Endothelial cell of umbilical vein (primary cell): Measurements from ENCODE around the gene NBL1. TPM values are rescaled to one million over a fixed set of nuclear protein-coding genes. Genes with fewer than 3 reads are reported as not detected.
A peak's percentile ranks its signal among the peaks of the same experiment; 100 is the strongest.

Experiments
- BruUV-seq: library from RNA; stranded (reverse); fragments of 400-500 nt; replicated peaks from 2 replicates; lab custom pipeline; 2021; lab: Mats Ljungman, UMichigan
- CTCF ChIA-PET: fragments of 300-600, 350-600 bp; sonication (Branson Sonifier 250); formaldehyde crosslinking; loops from one replicate; lab custom pipeline; 2021; ENCODE audit warnings: antibody characterized with exemption, inconsistent platforms; lab: Charles Lee
- POLR2A ChIA-PET: fragments of 300-600, 350-600 bp; sonication (Branson Sonifier 250); formaldehyde crosslinking; loops from one replicate; lab custom pipeline; 2021; ENCODE audit warnings: antibody characterized with exemption, inconsistent platforms; lab: Charles Lee
- DNase-seq: peaks from one replicate; pipeline ENCODE4 v3.0.0-alpha.2; 2011; ENCODE audit warnings: low read depth, low spot score
- FAIRE-seq: peaks from 2 replicates; lab custom pipeline; 2011; peaks lifted over from hg19 to GRCh38; lab: Jason Lieb, UNC
- H2AFZ ChIP-seq: 2 replicates; pipeline ENCODE4 v1.6.0; 2012; ENCODE audit warnings: low read depth, low read length, control low read depth, inconsistent platforms
- H3K27ac ChIP-seq: 2 replicates; pipeline ENCODE4 v1.5.1; 2011; ENCODE audit warnings: low read depth, mild to moderate bottlenecking, control low read depth, low read length, moderate library complexity; ENCODE audit not compliant: insufficient read depth
- H3K27me3 ChIP-seq, 2 experiments: 2 replicates each; pipeline versions ENCODE4 v1.6.0 to v1.6.1; 2011; ENCODE audit warnings: low read length in 2 of 2, mixed read lengths in 1 of 2; ENCODE audit not compliant: control insufficient read depth in 2 of 2, insufficient read depth in 2 of 2
- H3K36me3 ChIP-seq, 2 experiments: 2 replicates in 1 of 2; 3 replicates in 1 of 2; pipeline ENCODE4 v1.5.1; 2011; ENCODE audit warnings: low read length in 2 of 2, mild to moderate bottlenecking in 1 of 2, moderate library complexity in 1 of 2; ENCODE audit not compliant: control insufficient read depth in 2 of 2, insufficient read depth in 2 of 2; ENCODE audit errors: extremely low read depth in 1 of 2
- H3K4me1 ChIP-seq: 3 replicates; pipeline ENCODE4 v1.5.1; 2011; ENCODE audit warnings: mild to moderate bottlenecking, low read length; ENCODE audit not compliant: control insufficient read depth, insufficient read depth; ENCODE audit errors: extremely low read depth
- H3K4me2 ChIP-seq: 2 replicates; pipeline ENCODE4 v1.6.1; 2011; ENCODE audit warnings: low read length, control low read depth, mixed read lengths; ENCODE audit not compliant: insufficient read depth
- H3K4me3 ChIP-seq, 3 experiments: fragments of 200-600 bp in 1 of 3; sonication (generic), shearing (Covaris generic) in 1 of 3; replicated peaks in 1 of 3; 2 replicates each; pipeline ENCODE4 v1.5.1; 2011 to 2016; ENCODE audit warnings: control low read depth in 3 of 3, low read length in 3 of 3, mild to moderate bottlenecking in 2 of 3, inconsistent platforms in 1 of 3, low read depth in 1 of 3, moderate library complexity in 1 of 3; ENCODE audit not compliant: insufficient read depth in 1 of 3
- H3K79me2 ChIP-seq: 2 replicates; pipeline ENCODE4 v1.6.0; 2012; ENCODE audit warnings: low read length, inconsistent platforms; ENCODE audit not compliant: control insufficient read depth, insufficient read depth
- H3K9ac ChIP-seq: replicated peaks from 2 replicates; pipeline ENCODE3; 2011; ENCODE audit warnings: low read length, control low read depth; ENCODE audit not compliant: insufficient read depth; ENCODE audit errors: extremely low read depth
- H3K9me1 ChIP-seq: replicated peaks from 3 replicates; pipeline ENCODE4 v1.6.0; 2011; ENCODE audit warnings: mild to moderate bottlenecking, low read length; ENCODE audit not compliant: control insufficient read depth, insufficient read depth; ENCODE audit errors: extremely low read depth
- H3K9me3 ChIP-seq: replicated peaks from 2 replicates; pipeline ENCODE4 v1.5.1; 2012; ENCODE audit warnings: low read length, inconsistent platforms; ENCODE audit not compliant: control insufficient read depth, insufficient read depth
- H4K20me1 ChIP-seq: replicated peaks from 2 replicates; pipeline ENCODE3; 2011; ENCODE audit warnings: mild to moderate bottlenecking, low read length; ENCODE audit not compliant: control insufficient read depth, insufficient read depth; ENCODE audit errors: extremely low read depth
- EZH2 ChIP-seq: IDR thresholded peaks from 2 replicates; pipeline ENCODE4 v1.6.1; 2012; ENCODE audit warnings: borderline replicate concordance, low read depth, mild to moderate bottlenecking, moderate library complexity, low read length, inconsistent platforms; ENCODE audit not compliant: severe bottlenecking
- POLR2A ChIP-seq: IDR thresholded peaks from 2 replicates; pipeline ENCODE4 v1.6.1; 2012; ENCODE audit warnings: low read depth, mild to moderate bottlenecking, control low read depth, low read length
- POLR2AphosphoS5 ChIP-seq: IDR thresholded peaks from 2 replicates; pipeline ENCODE4 v1.6.1; 2012; ENCODE audit warnings: low read depth, mild to moderate bottlenecking, control low read depth, low read length, moderate library complexity; ENCODE audit not compliant: insufficient read depth
- dilution Hi-C: fragments of 300-500 bp; cut with MboI; formaldehyde crosslinking; loops from one replicate; pipeline ENCODE4 v1.15.0; 2019; ENCODE audit warnings: low sequenced_read_pairs; ENCODE audit not compliant: extremely low pct_ligation_motif_present
- intact Hi-C: fragments of 100-400 bp; cut with micrococcal nuclease; formaldehyde crosslinking; loops from one replicate; pipeline ENCODE4 v1.10.0; 2022
- polyA plus RNA-seq, 4 experiments: library from polyadenylated mRNA; depleted of rRNA in 3 of 4; stranded (reverse) in 3 of 4; unstranded in 1 of 4; fragments of >200 nt; gene quantifications; 2 replicates each; pipeline versions ENCODE4 v1.2.1 to v1.2.3, GENCODE V29; 2011 to 2012; ENCODE audit warnings: missing spikeins in 1 of 4
- total RNA-seq: library from RNA; stranded (reverse); gene quantifications from 2 replicates; pipeline ENCODE4 v1.2.3, GENCODE V29; 2021
- TF ChIP-seq, protein P1 (sequence below), 2 donors: IDR thresholded peaks; 1 replicate in 1 of 2; 2 replicates in 1 of 2; pipeline ENCODE4 v1.5.1; 2011; ENCODE audit warnings: low read length in 2 of 2, mild to moderate bottlenecking in 2 of 2, moderate library complexity in 2 of 2, control low read depth in 1 of 2, inconsistent platforms in 1 of 2, low read depth in 1 of 2; ENCODE audit not compliant: insufficient read depth in 1 of 2; ENCODE audit errors: extremely low read depth in 1 of 2

The NBL1 gene
- total and polyA plus RNA-seq, 2 donors (not counting 3 experiments of a cell fraction or from before 2014, with no cell fraction given) = 36.2 to 40.5 TPM

DNA sequence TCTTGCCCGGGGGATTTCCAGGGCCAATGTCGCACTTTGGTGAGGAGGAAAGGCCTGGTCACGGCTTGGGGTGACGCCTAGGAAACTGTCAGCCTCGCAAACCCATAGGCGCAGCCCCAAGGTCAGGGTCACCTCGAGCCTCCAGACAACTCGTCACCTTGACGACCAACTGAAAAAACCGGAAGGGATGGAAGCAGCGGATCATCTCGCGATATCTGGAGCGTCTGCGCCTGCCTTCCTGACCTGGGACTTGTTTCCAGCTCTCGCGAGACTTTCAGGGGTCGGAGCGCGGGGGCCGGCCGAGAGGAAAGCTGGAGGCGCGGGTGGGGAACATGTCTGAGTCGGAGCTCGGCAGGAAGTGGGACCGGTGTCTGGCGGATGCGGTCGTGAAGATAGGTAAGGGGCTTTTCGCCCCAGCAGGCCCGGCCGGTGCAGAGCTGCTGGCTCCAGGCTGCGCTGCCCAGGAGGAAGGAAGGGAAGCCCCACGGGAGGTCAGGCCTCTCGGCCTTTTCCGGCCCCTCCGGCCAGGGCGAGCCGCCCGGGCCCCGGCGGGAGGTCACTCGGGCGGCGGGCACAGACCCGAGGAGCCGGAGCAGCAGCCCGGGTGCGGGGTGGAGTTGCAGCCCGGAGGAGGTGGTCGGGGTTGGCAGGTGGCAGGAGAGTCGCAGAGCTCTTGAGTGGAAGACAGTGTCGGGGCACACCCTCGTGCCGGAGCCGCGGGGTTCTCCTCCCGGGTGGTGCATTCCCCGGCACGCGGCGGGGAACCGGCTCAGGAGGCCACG is 47.2 kb upstream of the NBL1 start:
- intact Hi-C loops (loop anchor here (1.0 to 10.0 kb wide), 2 partner anchors 47 to 342 kb away; partner anchors contain the start of genes EMC1, MRTO4 and NBL1), dilution Hi-C loops (no loop called here)
- ChIA-PET POLR2A (interaction anchor here (0.7 kb wide), 2 partner anchors 39 to 111 kb away, joined by 3 read pairs; partner anchors contain the start of gene CAPZB), CTCF (interaction anchor here (1.0 to 1.4 kb wide), 8 partner anchors 9 to 206 kb away, joined by 3 to 6 read pairs (median 4); partner anchors contain the start of gene NBL1)
- Histone ChIP-seq H3K4me2 (peak overlapping the region; percentile 99), H3K36me3 (no peaks in the 10 kb centered on the region), H3K9me3 (no peaks in the 10 kb centered on the region), H3K27ac (peak overlapping the region; percentile 96), H2AFZ (peak overlapping the region; percentile 94), H3K9ac (peak overlapping the region; percentile 98), H3K4me3 (peak overlapping the region; percentile 73 to 98 (median 91)), H3K9me1 (no peaks in the 10 kb centered on the region), H3K27me3 (peaks cover 2% of the 10 kb centered on the region in 2 experiments), H4K20me1 (no peaks in the 10 kb centered on the region), H3K4me1 (peaks cover 12% of the 10 kb centered on the region), H3K79me2 (peaks cover 48% of the 10 kb centered on the region)
- DNase-seq (peak; percentile 97), FAIRE-seq (peak; percentile 98)
- TSS peak; percentile 87 for BruUV-seq
- TF ChIP-seq, protein P1, sequence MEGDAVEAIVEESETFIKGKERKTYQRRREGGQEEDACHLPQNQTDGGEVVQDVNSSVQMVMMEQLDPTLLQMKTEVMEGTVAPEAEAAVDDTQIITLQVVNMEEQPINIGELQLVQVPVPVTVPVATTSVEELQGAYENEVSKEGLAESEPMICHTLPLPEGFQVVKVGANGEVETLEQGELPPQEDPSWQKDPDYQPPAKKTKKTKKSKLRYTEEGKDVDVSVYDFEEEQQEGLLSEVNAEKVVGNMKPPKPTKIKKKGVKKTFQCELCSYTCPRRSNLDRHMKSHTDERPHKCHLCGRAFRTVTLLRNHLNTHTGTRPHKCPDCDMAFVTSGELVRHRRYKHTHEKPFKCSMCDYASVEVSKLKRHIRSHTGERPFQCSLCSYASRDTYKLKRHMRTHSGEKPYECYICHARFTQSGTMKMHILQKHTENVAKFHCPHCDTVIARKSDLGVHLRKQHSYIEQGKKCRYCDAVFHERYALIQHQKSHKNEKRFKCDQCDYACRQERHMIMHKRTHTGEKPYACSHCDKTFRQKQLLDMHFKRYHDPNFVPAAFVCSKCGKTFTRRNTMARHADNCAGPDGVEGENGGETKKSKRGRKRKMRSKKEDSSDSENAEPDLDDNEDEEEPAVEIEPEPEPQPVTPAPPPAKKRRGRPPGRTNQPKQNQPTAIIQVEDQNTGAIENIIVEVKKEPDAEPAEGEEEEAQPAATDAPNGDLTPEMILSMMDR (IDR thresholded peaks at IDR 0.05; ENCODE audit: extremely low read depth in 1 of 2, insufficient read depth in 1 of 2, low read depth in 1 of 2, low read length in 2 of 2) = no peak
- no peak for TF ChIP-seq EZH2
- TF ChIP-seq POLR2AphosphoS5 = peak; percentile 73
- peak; percentile 70 for TF ChIP-seq POLR2A
